Measurements from ENCODE around the gene ITGB2. TPM values are rescaled to one million over a fixed set of nuclear protein-coding genes. Genes with fewer than 3 reads are reported as not detected.
A peak's percentile ranks its signal among the peaks of the same experiment; 100 is the strongest.

The ITGB2 gene
- total and polyA plus RNA-seq, 9 donors = 8.0 to 18.0 (median 13.4) TPM

DNA sequence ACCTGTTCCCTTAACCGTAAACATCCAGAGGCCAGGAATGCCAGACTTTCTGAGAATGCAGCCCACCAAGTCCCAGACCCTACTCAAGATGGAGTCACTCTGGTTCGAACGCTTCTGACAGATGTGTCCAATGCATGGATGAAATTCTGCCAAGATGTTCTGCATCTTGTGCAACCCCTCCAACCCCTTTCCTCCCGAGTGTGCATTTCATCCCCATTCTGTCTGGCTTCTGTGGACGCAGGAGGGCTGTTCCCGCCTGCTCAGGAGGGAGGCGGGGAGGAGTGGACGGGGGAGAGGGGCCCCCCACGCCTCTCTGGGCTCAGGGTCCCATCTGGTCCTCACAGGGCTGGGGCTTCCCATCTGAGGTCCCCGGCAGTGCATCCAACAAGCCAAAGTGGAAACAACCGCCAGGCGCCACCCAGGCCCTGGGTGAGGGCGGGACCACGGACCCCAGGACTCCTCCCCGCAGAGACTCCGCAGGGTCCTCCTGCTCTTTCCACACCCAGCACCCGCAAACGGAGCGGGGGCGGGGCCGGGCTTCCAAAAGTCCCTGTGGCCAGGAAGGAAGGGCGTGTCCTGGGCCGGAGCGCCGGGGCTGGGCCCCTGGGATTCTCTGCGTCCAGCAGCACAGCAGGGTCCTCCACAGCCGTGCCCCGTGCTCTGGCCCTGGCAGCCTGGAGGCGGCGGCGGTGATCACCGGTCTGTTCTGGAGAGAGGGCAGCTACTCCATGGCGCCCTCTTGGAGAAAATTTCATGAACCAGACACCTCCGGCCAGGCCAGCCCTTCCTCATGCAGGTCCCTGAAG is 75.1 kb downstream of the ITGB2 start:
- Histone ChIP-seq H3K27me3 (ENCODE audit: control insufficient read depth, insufficient read depth, low read length) (peaks cover 25% of the 10 kb centered on the region), H3K4me3 (ENCODE audit: low read length) (peak overlapping the region; percentile 40), H3K4me1 (ENCODE audit: control insufficient read depth, insufficient read depth, low read length) (peaks cover 20% of the 10 kb centered on the region), H3K9me3 (replicated peaks; ENCODE audit: control insufficient read depth, low read depth, low read length) (no peaks in the 10 kb centered on the region), H3K36me3 (ENCODE audit: control insufficient read depth, insufficient read depth, low read length) (peaks cover 21% of the 10 kb centered on the region), H3K27ac (ENCODE audit: low read length) (no peak overlapping the region)
- 7% methylated on average over 22 of the region's 34 CpGs for WGBS (ENCODE audit: insufficient coverage)
- peak; percentile 51 for DNase-seq

DNA sequence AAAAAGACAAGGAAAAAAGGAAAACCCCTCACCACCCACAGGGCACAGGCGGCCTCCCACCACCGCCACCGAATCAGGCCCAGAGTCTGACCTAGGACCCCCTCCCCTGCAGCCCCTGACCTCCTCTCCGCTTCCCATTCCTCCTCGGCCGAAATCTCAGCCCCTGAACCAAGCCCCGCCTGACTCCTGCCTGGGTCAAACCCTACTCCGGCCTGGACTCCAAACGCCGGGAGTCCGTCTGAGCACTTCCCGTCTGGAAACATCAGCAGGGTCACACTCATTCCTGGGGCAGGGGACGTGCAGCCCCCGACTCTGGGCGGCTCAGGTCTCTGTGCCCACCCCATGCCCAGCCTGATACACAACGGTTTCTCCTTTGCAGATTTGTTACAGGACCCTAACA is 76.4 kb downstream of the ITGB2 start:
- 28% methylated on average over 16 of the region's 16 CpGs for WGBS (ENCODE audit: insufficient coverage)
- Histone ChIP-seq H3K36me3 (ENCODE audit: control insufficient read depth, insufficient read depth, low read length) (peaks cover 8% of the 10 kb centered on the region), H3K9me3 (replicated peaks; ENCODE audit: control insufficient read depth, low read depth, low read length) (no peaks in the 10 kb centered on the region), H3K4me3 (ENCODE audit: low read length) (no peak overlapping the region), H3K4me1 (ENCODE audit: control insufficient read depth, insufficient read depth, low read length) (peaks cover 20% of the 10 kb centered on the region), H3K27me3 (ENCODE audit: control insufficient read depth, insufficient read depth, low read length) (peaks cover 25% of the 10 kb centered on the region), H3K27ac (ENCODE audit: low read length) (no peak overlapping the region)
- DNase-seq = no peak

DNA sequence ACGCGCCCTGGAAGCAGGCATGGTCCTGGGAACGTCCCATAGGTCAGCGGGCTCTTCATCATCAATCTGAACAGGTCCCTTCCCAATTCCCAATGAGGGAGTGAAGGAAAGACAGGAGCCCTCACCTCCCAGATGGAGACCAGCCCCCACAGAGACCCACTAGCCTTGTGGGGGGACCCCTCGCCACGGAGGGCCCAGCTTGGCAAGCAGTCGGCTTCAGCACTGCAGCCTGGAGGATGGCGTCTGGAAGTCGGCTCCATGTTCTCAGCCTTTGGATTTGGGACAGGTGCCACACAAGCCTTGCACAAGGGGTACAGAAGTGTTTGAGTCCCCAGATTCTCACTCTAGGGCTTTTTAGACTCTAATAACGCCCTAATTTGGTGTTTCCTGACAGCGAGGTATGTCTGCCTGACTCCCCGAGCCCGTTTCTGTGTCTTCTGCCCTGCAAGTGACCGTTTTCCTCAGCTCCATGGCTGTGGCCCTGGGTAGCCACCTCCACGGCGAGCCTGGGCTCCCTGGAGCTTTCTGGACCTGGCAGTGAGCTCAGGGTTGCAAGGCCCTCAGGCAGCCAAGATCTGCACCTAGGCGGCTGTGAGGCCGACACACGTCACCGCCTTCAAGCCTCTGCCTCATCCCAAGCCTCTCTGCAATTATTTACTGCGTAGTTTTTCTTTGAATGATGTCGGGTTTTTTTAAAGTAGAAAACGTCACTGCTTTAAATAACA is 77.8 kb downstream of the ITGB2 start:
- no peaks in the 10 kb centered on the region for H3K9me3 ChIP-seq (replicated peaks; ENCODE audit: control insufficient read depth, low read depth, low read length)
- 75% methylated on average over 16 of the region's 23 CpGs for WGBS (ENCODE audit: insufficient coverage)
- H3K36me3 ChIP-seq (ENCODE audit: control insufficient read depth, insufficient read depth, low read length) = no peaks in the 10 kb centered on the region
- H3K4me1 ChIP-seq (ENCODE audit: control insufficient read depth, insufficient read depth, low read length) = peaks cover 26% of the 10 kb centered on the region
- no peak overlapping the region for H3K27ac ChIP-seq (ENCODE audit: low read length)
- DNase-seq = no peak
- H3K27me3 ChIP-seq (ENCODE audit: control insufficient read depth, insufficient read depth, low read length) = peaks cover 25% of the 10 kb centered on the region
- no peak overlapping the region for H3K4me3 ChIP-seq (ENCODE audit: low read length)

DNA sequence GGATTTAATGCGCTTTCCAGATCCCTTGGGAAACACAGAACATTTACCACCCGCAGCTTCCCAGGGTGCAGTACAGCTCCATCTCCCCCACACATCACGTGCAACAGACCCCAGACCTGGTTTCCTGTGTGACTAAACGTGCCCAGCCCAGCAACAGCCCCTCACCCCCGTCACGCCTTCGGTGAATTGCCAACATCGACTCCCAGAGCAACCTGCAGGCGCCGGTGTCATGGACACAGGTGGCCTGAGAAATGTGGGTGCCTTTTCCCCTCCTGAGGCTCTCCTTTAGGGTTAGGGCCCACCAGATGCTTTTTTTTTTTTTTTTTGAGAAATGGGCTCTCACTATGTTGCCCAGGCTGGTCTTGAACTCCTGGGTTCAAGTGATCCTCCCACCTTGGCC is 78.6 kb downstream of the ITGB2 start:
- WGBS (ENCODE audit: insufficient coverage) = 63% methylated on average over 8 of the region's 10 CpGs
- Histone ChIP-seq H3K36me3 (ENCODE audit: control insufficient read depth, insufficient read depth, low read length) (no peaks in the 10 kb centered on the region), H3K4me3 (ENCODE audit: low read length) (no peak overlapping the region), H3K9me3 (replicated peaks; ENCODE audit: control insufficient read depth, low read depth, low read length) (no peaks in the 10 kb centered on the region), H3K4me1 (ENCODE audit: control insufficient read depth, insufficient read depth, low read length) (peaks cover 33% of the 10 kb centered on the region), H3K27ac (ENCODE audit: low read length) (no peak overlapping the region), H3K27me3 (ENCODE audit: control insufficient read depth, insufficient read depth, low read length) (peaks cover 25% of the 10 kb centered on the region)
- DNase-seq = no peak

DNA sequence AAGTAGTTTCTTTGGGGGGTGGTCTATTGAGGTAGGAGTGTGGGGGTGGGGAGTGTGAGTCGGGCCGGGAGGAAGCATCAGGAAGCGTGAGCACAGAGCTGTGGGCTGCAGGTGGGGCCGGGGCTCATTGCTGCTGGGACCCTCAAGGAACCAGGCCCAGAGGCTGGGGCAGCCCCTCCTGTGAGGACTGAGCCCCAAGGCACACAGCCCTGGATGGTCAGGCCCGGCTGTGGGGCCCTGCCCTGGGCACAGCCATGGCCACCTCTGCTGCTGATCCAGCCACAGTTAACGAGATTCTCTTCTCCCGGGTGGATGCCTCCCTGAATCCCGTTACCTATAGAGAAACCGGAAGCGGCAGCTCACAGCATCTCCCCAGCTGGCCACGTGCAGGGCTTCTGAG is 79.9 kb downstream of the ITGB2 start:
- Histone ChIP-seq H3K4me3 (ENCODE audit: low read length) (no peak overlapping the region), H3K27ac (ENCODE audit: low read length) (no peak overlapping the region), H3K36me3 (ENCODE audit: control insufficient read depth, insufficient read depth, low read length) (no peaks in the 10 kb centered on the region), H3K4me1 (ENCODE audit: control insufficient read depth, insufficient read depth, low read length) (peaks cover 28% of the 10 kb centered on the region), H3K27me3 (ENCODE audit: control insufficient read depth, insufficient read depth, low read length) (peaks cover 20% of the 10 kb centered on the region), H3K9me3 (replicated peaks; ENCODE audit: control insufficient read depth, low read depth, low read length) (no peaks in the 10 kb centered on the region)
- 63% methylated on average over 5 of the region's 11 CpGs for WGBS (ENCODE audit: insufficient coverage)
- no peak for DNase-seq

DNA sequence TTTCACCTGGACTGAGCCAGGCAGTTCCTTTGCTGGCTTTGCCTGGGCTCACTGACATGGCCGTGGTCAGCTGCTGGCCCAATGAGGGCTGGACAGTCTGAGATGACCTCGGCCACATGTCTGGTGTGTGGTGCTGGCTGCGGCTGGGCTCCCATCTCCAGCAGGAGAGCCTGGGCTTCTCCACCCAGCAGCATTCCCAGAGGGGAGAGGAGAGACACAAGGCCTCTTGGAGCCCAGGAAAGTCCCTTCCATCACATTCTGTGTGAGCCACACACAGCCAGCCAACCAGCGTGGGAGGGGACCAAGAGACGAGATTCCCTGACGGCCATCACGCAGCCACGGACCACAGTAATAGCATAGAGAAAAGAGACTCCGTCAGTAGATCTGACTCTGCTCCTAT is 81.7 kb downstream of the ITGB2 start:
- Histone ChIP-seq H3K27me3 (ENCODE audit: control insufficient read depth, insufficient read depth, low read length) (peaks cover 13% of the 10 kb centered on the region), H3K36me3 (ENCODE audit: control insufficient read depth, insufficient read depth, low read length) (no peaks in the 10 kb centered on the region), H3K4me3 (ENCODE audit: low read length) (no peak overlapping the region), H3K4me1 (ENCODE audit: control insufficient read depth, insufficient read depth, low read length) (peaks cover 25% of the 10 kb centered on the region), H3K27ac (ENCODE audit: low read length) (no peak overlapping the region), H3K9me3 (replicated peaks; ENCODE audit: control insufficient read depth, low read depth, low read length) (no peaks in the 10 kb centered on the region)
- no peak for DNase-seq
- WGBS (ENCODE audit: insufficient coverage) = 69% methylated on average over 3 of the region's 9 CpGs

DNA sequence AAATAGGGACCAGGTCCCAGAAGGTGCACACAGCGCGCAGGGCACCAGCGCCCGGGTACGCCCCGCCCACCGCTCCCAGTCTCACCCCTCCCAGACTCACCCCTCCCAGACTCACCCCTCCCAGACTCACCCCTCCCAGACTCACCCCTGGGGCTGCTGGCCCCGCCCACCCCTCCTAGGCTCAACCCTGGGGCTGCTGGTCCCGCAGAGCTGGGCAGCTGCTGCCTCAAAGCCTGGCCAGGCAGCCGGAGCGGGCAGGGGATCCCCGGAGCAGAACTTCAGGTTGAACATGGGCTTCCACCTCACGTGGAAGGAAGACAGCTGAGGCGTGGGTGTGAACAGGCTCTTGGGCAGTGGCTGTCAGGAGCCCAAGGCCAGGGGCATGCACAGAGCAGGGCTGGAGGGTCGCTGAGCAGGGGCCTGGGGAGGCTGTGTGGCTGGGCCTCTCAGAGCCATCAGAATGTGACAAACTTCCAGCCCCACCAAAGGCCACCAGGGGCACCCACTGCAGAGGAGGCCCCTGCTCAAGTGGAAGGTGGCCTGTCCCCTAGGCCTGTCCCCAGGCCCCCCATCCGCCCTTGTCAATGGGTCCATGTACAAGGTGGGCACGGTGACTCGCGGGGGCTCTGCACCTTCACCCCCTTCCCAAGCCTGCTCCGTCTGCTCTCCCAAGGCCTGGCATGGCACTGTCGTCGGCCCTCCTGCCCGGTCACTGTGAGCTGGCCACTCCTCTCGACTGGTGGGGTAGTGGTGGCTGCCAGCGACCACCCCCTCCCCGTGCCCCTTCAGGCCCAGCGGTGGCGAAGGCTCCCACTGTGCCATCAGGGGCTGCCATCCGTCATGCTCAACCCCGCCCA is 82.4 kb downstream of the ITGB2 start:
- Histone ChIP-seq H3K9me3 (replicated peaks; ENCODE audit: control insufficient read depth, low read depth, low read length) (no peaks in the 10 kb centered on the region), H3K4me1 (ENCODE audit: control insufficient read depth, insufficient read depth, low read length) (peaks cover 25% of the 10 kb centered on the region), H3K36me3 (ENCODE audit: control insufficient read depth, insufficient read depth, low read length) (no peaks in the 10 kb centered on the region), H3K27ac (ENCODE audit: low read length) (no peak overlapping the region), H3K4me3 (ENCODE audit: low read length) (no peak overlapping the region), H3K27me3 (ENCODE audit: control insufficient read depth, insufficient read depth, low read length) (peaks cover 10% of the 10 kb centered on the region)
- peak; percentile 26 for DNase-seq
- WGBS (ENCODE audit: insufficient coverage) = 72% methylated on average over 19 of the region's 30 CpGs

DNA sequence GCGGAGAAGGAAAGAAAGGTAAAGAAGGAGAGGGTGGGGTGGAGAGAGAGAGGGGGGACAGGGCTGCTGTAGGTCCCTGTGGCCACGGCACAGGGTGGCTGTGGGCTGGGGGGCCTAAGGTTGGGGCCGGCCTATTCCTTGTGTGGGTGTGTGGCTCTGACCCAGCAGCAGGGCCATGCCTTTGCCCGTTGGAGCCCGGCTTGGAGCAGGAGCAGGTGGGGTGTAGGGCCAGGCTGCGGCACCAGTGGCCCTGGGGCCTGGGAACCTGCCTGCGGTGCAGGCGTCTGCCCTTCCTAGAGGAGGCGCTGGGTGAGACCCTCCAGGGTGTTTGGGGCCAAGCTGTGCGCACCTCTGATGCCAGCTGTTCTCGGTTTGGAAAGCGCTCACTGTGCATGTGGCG is 83.2 kb downstream of the ITGB2 start:
- Histone ChIP-seq H3K36me3 (ENCODE audit: control insufficient read depth, insufficient read depth, low read length) (no peaks in the 10 kb centered on the region), H3K27ac (ENCODE audit: low read length) (no peak overlapping the region), H3K4me1 (ENCODE audit: control insufficient read depth, insufficient read depth, low read length) (peaks cover 25% of the 10 kb centered on the region), H3K27me3 (ENCODE audit: control insufficient read depth, insufficient read depth, low read length) (peaks cover 4% of the 10 kb centered on the region), H3K4me3 (ENCODE audit: low read length) (no peak overlapping the region), H3K9me3 (replicated peaks; ENCODE audit: control insufficient read depth, low read depth, low read length) (no peaks in the 10 kb centered on the region)
- no peak for DNase-seq
- 83% methylated on average over 10 of the region's 13 CpGs for WGBS (ENCODE audit: insufficient coverage)

DNA sequence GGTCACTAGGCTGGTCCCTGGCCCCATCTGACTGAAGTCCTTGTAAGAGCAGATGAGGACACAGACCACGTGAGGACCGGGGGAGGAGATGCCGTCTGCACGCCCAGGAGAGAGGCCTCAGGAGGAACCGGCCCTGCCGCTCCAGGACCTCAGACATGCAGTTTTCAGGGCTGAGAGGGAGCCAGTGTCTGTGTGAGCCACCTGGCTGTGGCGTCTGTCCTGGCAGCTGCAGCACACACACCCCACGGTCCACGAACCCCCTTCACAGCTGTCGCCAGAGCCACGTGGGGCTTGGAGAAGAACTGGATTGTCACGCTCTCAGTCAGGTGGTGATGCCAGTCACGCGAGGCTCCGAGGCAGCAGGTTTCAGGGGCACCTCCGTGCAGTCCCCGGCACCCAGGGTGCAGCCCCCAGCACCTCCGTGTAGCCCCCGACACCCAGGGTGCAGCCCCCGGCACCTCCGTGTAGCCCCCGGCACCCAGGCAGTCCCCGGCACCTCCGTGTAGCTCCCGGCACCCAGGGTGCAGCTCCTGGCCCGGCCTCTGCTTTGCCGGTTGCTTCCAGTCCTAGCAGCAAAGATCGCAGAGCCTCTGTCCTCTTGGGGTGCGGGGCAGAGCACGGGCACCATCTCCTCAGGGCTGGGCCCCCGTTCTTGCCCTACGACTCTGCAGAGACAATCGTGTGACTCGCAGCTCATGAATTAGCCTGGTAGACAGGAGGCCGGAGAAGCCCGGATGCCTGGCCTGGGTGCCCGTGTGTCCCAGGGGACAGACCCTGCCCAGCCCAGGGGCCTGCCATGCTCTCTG is 83.8 kb downstream of the ITGB2 start:
- peak; percentile 67 for DNase-seq

More for the DNA sequence above, 83.8 kb downstream of the ITGB2 start:
- Histone ChIP-seq H3K27me3 (ENCODE audit: control insufficient read depth, insufficient read depth, low read length) (peaks cover 4% of the 10 kb centered on the region), H3K4me3 (ENCODE audit: low read length) (no peak overlapping the region), H3K27ac (ENCODE audit: low read length) (no peak overlapping the region), H3K4me1 (ENCODE audit: control insufficient read depth, insufficient read depth, low read length) (peaks cover 25% of the 10 kb centered on the region), H3K9me3 (replicated peaks; ENCODE audit: control insufficient read depth, low read depth, low read length) (no peaks in the 10 kb centered on the region), H3K36me3 (ENCODE audit: control insufficient read depth, insufficient read depth, low read length) (no peaks in the 10 kb centered on the region)
- WGBS (ENCODE audit: insufficient coverage) = 66% methylated on average over 34 of the region's 37 CpGs

All from muscle of leg (tissue), 11 donors.